GM21825 (cell line): ENCODE measurements around the gene TFF2.

Source experiments
- ATAC-seq: cut with Tn5 transposase; IDR thresholded peaks from one replicate; pipeline ENCODE4 v1.9.1; 2021; ENCODE audit warnings: mild to moderate bottlenecking, moderate library complexity; ENCODE audit not compliant: unreplicated experiment

Gene TFF2

GRCh38 chr21:42347601-42348327 is 3.0 kb downstream of the TFF2 start:
- ATAC-seq: no peak

DNA sequence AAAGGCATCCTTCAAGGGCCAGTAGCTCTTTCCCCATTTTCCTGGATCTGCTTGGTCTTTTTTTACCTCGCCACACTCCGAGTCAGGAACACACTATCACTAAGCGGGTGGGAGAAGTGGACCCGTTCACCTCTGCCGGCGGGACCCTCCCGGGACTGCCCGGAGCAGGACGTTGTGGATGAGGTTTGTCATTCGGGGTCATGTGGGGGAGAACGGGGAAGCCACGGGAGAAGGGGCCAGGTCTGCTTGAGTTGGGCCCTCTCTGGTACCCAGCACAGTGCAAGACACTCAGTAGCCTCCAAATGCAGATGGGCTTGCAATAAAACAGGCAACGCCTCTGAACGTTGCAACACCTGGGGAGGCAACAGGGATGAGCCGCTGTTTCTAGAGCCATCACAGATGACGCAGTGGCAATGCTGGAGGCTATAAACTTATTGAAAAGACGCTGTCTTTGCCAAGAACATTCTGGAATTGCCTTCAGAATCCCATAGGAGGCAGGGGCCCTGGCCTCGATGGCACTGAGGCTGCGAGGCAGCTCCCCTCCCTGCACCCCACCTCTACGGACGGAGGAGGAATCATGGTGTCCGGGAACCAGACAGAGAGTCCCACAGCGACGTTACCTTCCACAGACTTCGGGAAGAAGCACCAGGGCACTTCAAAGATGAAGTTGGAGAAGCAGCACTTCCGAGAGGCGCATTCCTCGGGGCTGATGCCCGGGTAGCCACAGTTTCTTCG is 3.8 kb downstream of the TFF2 start:
- no peak for ATAC-seq

- ATAC-seq: no peak
These were observed 4.4 kb downstream of the TFF2 start for GRCh38 chr21:42346441-42346840.

DNA sequence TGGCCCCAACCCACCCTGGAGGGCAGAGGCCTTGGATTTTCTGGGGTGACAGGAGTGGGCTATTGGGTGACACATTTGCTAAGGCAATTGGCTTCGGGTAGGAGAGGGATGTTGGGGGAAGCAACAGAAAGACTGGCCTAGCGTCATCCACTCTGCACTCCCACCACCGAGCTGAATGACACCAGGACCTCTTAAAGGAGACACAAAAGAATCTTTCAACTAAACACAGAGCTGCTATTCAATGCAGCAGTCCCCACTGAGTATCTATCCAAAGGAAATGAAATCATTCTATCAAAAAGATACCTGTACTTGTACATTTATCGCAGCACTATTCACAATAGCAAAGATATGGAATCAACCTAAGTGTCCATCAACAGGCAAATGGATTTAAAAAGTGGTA is 6.2 kb downstream of the TFF2 start:
- no peak for ATAC-seq

DNA sequence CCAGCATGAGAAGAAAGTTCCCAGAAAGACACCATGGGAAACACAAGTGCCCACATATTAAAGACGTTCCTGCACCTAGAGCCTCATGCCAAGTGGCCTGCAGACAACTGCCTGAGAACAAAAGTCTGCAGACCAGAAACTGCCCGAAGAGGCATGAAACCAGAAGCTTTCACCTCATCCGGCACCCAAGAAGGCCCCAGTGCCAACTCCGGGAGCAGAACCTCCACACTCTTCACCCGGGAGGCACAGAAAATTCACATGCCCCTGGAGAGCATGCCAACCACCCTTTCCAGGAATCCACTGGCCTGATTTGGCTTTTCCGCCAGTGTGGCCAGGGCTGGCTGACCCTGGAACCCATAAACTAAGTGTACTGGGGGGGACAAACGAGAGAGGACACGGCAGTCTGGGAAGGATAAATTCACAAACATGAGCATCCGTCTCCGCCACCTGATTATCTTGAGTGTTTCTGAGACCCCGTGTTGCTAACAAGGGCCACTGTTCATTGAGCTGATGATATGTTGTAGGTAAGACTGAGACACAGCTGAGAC is 6.8 kb downstream of the TFF2 start:
- ATAC-seq: no peak

DNA sequence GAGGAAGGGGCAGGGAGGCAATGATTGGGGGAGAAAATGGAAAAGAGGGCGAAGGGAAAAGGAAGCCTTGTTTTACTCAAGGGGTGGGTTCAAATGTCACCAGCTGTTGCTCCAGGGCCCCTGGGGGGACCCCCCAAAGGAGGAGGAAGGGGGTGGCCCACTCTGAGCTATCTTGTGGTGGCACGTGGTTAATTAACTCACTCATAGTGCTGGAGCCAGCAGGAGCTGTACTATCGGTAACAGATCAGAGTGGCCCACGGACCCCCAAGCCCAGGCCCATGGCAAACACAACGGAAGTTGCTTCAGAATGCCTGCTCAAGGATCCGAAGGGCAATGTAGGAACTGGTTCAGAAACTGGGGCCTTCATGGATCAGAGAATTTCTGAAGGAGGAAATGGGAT is 7.2 kb downstream of the TFF2 start:
- ATAC-seq: no peak

GRCh38 chr21:42343101-42343500 is 7.7 kb downstream of the TFF2 start:
- no peak for ATAC-seq

DNA sequence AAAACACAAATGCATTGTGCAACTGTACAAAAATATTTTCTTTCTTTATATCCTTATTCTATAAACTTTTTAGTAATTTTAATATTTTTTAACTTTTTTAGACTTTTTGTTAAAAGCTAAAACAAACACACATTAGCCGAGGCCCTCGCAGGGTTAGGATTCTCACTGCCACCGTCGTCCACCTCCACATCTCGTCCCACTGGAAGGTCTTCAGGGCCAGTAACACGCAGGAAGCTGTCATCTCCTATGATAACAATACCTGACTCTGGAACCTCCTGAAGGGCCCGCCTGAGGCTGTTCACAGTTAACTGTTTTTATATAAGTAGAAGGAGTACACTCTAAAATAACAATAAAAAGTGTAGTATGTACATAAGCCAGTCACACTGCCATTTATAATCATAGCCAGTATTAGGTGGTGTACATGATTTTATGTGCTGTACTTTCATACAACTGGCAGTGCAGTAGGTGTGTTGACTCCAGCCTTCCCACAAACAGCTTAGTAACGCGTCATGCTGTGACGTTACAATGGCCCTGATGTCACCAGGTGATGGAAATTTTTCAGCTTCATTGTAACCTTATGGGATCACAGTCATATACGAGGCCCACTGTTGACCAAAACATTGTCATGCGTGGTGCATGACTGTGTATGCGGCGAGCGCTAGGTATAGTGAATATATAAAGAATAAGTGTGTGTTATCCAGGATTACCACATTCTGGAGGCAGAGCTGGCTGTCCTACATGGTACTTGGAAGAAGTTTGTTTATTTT is 8.8 kb downstream of the TFF2 start:
- ATAC-seq: no peak

DNA sequence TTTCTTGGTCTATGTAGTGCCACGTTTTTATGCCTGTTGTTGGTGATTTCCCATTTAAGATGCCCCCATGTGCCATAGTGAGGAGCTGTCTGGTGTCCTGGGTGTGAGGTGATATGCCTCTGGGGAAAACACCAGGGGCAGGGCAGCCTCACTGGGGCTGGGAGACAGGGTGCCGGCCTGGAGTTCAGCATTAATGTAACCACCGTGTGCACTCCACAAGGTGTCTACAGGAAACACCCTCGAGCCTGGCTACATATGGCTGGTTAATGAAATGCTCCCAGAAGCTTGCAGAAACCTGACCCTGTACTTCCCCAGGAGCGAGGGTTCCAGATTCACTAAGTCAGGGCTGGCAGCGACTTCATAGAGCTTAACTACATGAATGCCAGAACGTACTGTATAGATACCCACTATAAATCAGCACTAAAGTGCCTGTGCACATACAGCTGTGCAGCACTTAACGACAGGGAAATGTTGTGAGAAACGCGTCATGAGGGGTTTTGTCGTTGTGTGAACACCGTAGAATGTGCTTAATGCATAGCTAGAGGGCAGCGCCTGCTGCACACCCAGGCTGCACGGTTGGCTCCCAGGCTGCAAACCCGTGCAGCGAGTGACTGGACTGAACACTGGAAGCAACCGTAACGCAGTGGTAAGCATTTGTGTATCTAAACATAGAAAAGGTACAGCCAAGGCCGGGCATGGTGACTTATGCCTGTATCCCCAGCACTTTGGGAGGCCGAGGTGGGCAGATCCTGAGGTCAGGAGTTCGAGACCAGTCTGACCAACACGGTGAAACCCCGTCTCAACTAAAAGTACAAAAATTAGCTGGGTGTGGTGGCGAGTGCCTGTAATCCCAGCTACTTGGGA is 10.4 kb downstream of the TFF2 start:
- no peak for ATAC-seq

DNA sequence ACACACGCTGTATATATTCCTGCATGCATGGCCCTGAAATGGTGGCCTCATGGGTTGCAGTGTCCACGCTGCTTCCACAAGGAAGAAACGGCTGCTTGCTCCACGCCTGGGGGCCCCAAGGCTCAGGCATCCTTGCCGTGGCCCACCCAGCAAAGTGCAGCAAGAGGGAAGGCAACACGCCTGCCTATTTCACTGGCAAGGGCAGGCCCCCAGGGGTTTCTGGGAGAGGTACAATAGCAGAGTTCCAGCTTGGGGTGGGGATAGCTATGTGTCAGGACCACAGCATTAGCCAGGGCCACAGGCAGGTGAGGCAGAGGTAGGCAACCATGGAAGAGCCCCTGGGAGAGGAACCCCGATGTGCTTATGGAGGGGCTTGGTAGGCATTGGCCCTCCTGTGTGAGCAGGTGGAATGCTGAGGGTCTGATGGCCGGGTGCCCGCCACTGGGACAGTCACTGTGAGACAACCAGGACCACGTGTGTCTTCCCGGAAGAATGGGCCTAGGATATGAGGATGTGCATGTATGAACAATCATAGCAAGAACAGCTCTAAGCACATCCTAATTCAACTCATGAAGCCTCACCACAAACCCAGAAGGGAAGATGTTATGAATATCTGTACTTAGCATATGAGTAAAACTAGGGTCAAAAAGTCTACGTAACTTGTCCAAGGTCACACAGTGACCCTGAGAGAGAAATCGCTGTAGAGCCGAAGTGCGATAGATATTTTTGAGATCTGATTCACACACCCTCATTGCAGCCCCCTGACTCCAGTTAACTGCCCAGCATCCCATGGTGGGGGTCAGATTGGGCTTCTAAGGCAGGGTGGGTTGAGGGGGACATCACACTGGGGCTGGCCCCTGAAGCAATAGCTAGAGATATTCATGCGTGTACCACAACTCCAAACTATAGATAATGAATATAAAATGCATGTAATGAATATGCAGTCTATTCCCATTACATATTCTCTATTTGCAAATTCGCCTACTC is 11.8 kb downstream of the TFF2 start:
- no peak for ATAC-seq

DNA sequence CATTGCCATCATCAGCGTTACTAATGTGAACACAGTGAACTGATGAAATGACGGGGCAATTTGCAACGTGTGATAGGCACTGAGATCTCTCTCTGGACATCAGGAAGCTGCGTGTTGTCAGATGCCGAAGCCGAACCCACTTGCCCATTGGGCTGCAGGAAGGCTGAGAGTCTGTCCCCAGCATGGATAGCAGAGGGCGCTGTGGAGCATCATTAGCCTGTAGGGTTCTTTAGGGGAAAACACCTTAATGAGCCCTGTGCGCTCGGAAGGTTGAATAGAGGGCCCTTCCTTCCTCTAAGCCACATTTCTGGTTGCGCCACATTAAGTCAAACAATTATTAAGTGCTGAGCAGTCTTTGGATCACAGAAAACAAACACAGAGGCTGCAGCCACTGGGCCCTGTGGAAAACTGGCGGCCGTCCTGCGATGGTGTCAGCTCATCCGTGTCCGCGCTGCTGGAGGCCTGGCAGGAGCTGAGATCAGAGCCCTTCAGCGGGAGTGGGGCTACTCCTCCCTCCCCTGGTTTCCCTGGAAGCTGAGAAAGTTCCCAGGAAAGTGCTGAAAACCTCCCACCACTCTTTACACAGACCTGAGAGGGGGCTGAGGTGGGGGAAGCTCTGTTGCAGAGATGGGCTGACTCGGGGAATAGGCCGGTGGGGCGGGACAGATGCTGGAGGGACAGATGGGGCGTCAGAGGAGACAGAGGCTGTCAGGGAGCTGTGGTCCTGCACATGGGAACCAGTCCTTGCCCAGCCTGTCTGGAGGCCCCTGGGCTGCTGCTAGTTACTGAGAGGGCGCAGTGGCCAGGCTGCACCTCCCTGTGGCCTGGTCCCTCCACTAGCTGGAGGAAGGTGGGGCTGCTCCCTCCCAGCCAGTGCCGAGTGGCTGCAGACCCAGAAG is 12.7 kb downstream of the TFF2 start:
- ATAC-seq: peak; percentile 70

DNA sequence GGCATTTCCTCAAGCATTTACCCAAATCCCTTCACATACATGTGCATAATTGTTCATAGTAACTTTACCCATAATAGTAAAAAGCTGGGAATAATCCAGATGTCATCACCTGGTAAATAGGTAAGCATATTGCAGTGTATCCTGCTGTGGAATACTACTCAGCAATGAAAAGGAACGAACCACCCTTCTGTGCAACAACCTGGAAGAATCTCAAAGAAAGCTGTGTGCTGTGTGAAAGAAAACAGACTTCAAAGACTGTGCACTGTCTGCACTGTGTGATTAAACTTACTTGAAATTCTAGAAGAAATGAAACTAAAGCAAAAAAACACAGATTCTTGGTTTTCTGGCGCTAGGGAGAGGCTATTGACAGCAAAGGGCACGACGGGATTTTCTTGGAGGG is 13.5 kb downstream of the TFF2 start:
- ATAC-seq: no peak

- ATAC-seq: no peak
These were observed 14.7 kb downstream of the TFF2 start for GRCh38 chr21:42336054-42336453.

- no peak for ATAC-seq
These were observed 18.1 kb downstream of the TFF2 start for GRCh38 chr21:42332557-42333317.

- no peak for ATAC-seq
These were observed 19.1 kb downstream of the TFF2 start for GRCh38 chr21:42331660-42332059.

- ATAC-seq: no peak
These were observed 20.1 kb downstream of the TFF2 start for GRCh38 chr21:42330380-42331371.
